SHP77 treated with DMSO at 0.1 percent for 48 hours (cell line): ENCODE measurements around the gene SLC39A7.

Source experiments
- DNase-seq: peaks from one replicate; lab custom pipeline; 2025; lab: John Stamatoyannopoulos, UW

SLC39A7 gene, protein sequence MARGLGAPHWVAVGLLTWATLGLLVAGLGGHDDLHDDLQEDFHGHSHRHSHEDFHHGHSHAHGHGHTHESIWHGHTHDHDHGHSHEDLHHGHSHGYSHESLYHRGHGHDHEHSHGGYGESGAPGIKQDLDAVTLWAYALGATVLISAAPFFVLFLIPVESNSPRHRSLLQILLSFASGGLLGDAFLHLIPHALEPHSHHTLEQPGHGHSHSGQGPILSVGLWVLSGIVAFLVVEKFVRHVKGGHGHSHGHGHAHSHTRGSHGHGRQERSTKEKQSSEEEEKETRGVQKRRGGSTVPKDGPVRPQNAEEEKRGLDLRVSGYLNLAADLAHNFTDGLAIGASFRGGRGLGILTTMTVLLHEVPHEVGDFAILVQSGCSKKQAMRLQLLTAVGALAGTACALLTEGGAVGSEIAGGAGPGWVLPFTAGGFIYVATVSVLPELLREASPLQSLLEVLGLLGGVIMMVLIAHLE

DNA sequence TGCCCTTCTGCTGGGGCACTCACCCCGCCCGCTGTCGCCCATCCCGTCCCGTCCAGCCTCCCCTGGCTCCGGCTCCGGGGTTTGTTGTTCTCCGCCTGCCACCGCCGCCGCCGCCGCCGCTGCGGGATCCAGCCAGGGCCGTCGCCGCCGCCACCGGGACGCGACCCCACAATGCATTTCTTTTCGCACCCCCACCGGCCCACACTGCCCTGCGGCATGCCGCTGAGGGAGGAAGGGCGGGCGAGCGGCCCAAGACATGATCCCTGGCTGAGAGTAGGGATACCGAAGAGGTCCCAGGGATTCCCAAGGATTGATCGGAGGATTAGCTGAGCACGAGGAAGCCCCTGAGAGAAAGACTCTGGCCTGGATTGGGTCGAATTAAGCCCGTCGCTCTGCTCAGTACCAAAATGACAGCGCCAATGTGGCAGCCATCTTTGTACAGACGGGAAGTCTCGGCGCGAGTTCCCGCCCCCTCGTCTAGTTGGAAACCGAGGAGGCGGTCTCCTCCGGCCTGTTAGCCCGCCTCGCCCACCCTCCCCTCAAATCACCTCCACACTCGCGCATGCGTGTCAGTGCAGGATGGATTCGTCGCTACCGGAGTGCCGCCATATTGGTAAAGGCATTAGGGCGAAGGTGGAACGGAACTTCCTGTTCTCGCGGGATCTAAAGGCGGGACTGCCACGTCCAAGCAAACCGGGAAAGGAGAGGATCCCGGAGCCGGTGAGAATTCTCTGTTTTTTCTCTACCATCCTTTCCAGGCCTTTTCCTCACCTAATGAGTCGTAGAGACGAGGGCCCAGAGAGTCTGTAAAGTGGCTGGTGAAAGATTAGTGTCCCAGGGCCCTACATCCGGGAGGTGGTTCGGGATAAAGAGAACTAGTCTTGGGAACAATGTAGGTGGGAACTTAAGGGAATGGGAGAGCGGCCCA, at the start of gene SLC39A7, which contains the start of gene RXRB:
Gene SLC39A7 (plus strand): TSS at position 649 of the 928 bp plus-strand sequence. CDS start 379 bp downstream, outside the sequence.
Gene RXRB (minus strand): TSS at position 447 of the 928 bp plus-strand sequence. CDS start 189 bp downstream, at position 258.
- peak; percentile 90 for DNase-seq

DNA sequence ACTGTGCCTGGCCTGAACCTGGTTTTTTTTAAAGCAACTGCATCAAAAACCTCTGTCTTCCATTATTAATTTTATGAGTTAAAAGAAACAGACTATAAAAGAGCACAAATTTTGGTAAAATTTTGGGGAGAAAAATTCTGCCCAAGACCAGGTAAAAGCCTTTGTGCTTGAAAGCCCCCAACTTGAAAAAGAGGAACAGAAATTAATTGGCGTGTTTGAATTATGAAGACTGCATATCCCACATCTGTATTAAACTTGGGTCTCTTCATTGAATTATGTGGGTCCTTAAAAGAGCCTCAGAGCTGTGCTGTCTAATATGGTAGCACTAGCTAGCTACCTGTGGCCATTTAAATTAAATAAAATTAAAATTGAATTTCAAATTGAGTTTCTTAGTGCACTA, 49.6 kb upstream of the SLC39A7 start:
- DNase-seq = no peak

DNA sequence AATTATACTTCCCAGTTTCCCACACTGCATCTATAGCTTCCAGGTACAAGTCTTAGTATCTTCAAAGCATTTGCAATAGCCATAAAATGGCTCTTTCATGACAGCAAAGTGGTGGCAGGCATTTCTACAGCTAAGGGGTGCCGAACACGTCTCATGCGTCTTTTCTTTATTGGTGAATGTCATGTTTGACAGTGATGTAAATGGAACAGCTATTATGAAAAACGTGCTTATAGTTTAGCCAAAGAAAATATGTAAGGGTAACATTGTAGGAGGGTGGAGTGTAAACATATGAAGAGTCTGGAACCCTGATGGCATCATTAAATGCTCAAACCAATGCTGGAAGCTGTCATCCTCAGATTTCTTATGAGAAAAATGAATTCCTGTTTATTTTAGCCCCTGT, 46.3 kb upstream of the SLC39A7 start:
- no peak for DNase-seq

DNA sequence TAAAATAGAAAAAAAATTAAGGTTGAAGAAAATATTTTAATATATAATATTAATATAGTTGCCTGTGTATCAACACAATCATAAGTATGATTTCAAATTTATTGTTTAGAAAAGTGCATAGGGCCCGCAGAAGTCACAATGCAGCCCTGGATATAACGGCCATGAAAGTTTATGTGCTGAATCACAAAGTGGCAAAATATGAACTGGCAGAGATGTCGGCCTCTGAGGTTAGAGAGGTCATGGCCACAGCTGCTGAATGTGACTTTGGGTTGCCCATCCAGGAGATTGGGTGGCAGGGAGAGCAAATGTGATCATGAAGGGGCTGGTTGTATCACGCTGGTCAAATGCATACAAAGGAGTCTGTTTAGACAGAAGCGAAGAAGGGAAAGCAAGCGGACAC, 44.1 kb upstream of the SLC39A7 start:
- no peak for DNase-seq

DNA sequence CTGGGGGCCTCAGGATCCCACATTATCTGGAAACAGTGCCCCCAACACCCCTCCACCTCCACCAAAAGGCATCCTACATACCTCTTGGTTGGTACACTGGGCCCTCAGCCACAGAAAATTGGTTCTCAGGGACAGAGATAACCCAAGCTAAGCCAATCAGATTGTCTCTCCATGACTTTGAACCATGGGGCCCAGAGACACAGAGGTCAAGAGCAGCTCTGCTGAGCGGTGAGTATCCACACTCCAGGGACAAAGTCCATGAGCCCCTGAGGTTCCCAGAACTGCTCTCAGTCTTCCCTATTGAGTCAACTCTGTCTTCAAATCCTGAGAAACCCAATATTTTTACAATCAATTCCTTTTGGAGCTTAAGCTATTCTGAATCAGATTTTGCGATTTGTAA, 43.7 kb upstream of the SLC39A7 start:
- DNase-seq = no peak

DNA sequence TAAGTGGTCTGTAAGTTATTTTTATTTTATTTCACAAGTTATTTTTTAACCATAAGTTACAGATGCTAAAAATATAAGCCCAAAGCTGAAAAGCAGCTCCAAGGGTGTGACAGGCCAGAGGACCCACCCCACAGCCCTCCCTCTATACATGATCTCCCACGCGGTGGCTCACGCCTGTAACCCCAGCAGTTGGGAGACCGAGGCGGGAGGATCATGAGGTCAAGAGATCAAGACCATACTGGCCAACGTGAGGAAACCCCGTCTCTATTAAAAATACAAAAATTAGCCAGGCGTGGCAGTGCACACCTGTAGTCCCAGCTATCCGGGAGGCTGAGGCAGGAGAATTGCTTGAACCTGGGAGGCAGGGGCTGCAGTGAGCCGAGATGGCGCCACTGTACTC, 40.6 kb upstream of the SLC39A7 start:
- DNase-seq = no peak

DNA sequence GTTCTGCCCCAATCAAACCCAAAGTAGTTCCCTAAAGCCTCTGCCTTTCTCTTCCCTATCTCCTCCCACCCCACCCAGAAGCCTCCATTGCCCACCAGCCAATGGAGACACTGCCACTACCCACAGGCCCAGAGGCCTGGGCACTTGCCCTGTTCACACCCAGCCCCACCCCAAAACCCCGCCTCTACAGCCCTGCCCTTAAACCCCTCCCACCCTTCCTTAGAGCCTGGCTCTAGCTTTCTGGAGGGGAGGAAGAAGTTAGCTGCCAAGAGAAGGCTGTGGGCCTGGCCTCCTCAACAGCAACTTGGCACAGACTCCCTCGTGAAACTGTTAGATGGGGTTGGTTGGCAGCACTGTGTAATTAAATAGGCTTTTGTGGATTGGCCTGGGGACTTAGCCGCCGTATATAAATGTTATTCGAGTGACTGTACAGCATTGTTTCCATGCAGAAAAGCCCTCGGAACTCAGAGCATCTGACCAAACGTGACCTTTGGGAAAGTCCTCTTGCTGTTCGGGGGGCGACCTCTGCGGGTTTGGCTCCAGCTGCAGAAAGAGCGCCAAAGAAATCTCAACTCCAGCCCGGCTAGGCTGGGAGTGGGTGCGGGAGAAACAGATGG, 39.8 kb upstream of the SLC39A7 start:
- no peak for DNase-seq

DNA sequence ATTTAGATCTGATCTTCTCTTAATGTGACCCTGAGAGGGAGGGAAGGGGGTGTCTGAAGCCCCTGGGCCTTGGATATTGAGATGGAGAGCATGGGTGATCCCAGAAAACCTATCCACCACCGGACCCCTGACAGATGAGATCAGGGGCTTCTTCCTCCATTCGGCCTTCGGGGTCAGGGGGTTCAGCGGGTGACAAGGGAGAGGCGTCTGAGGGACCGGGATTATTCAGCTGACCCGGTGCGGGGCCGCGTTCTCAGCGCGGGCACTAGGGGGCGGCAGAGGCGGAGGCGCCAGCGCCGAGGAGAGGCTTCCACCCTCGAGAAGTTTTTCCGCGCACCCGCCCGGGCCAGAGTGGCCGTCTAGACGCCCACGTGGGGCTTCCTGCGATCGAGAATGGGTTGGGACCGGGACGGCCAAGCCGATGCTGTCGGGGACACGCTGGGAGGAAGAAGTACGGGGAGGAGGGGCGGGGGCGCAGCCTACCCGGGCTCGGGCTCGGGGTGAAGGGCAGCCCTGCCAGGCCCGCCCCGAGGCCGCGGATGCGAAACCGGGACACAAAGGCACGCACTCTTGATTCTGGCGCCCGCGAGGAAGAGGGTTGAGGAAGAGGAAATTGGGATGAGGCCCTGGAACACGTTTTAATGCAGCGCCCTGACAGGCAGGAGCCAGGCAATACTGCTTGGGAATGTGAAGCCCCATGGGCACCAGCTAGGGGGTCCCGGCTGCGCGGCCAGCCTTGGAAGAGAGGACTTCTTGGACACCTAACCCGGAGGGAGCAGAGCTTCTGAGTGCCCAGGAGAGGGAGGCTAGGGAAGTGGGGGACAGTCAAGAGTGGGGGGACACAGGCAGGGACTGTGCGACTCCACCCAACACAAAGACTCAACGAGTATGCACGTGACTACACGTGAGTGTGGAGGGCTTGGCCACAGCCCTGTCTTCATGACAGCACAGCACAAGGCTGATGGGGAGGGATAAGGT, 39.0 kb upstream of the SLC39A7 start:
- DNase-seq = no peak

DNA sequence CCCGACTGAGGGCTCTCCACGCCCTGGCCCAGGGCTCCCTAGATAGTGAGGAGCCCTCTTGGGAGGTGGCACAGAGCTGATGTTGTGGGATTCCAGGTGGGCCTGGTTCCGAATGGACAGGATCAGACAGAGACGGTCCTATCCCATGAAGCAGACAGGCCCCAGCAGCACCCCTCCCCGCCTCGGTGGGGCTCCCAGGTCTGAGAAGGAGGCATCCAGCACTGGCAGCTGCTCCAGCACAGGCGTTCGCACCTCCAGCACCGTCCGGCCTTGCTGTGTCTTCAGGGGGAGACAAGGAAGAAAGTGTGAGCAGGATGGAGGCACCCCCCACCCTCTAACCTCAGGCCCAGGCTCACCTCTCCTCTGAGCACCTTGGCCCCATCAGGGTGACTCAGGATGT, 37.1 kb upstream of the SLC39A7 start:
- no peak for DNase-seq

DNA sequence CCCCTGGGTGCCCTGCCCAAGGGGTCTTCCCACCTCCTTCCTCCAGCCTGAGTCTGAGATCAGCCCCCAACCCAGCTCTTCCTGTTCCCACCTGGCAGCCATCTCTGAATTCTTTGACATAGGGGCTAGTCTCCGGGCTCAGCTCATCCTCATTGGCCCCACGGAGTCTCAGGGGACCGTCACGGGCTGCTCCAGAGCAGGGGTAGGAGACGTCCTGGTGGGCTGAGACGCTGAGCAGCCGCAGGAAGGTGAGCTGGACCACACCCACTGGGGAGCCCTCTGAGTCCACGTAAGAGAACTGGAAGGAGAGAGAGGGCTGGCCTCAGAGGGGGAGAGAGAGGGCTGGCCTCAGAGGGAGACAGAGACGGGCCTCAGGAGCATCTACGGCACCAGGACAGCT, 36.5 kb upstream of the SLC39A7 start:
- DNase-seq = no peak

DNA sequence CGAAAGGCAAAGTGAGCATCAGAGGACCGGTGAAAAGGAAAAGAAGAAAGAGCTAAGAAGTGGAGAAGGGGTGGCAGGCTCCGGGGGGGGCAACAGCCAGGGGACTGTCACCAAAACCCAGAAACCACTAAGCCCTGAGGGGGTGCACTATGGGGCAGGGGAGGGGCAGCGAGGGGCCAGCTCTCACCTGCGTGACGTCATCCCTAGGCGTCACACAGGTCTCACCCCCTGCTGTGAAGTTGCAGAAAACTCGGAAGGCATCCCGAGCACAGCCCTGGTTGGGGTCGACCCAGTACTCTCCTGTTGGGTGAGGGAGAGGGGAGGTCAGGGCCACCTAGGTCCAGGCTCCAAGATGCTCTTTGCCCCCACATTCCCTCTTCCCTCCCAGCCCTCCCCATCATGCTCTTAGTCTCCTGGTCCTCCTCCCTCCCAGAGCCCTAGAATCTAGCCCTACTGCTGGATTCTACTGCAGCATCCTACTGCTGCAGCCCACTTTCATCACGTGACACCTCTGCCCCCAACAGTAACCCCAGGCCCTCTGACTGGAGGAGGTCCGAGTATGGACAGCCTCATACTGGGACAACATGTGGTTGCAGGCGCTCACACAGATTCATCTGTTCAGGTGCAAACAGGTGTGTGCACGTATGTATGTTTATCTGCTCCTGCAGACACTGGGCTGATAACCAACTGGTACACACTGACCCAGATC, 35.8 kb upstream of the SLC39A7 start:
- no peak for DNase-seq

DNA sequence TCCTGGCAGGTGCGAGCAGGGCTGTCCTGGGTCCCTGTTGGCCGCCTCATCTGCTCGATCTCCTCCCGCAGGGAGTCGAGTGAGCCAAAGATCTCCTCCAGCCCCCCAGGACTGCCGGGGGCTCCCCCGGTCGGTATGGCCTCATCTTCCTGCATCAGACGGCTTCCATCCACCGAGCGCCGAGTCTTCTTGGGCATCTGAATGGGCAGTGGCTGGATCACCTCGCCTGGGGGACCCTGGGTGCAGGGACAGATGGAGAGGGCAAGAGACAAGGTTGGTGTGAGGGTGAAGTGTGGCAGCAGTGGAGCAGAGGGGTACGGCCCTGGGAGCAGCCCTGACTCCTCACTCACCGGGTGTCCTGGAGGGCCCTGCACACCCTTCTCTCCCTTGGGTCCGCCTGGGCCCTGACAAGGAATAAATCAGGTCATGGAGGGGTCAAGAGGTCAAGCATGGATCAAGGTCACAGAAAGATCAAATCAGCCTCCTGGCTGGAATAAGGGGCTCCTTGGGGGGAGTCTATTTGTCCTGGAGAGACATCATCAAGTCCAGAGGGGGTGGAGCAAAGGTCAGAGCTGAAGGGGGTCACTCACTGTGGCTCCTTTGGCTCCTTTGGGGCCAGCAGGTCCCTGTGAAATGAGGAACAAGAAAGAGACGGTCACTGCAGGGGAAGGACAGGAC, 34.9 kb upstream of the SLC39A7 start:
- DNase-seq = no peak

DNA sequence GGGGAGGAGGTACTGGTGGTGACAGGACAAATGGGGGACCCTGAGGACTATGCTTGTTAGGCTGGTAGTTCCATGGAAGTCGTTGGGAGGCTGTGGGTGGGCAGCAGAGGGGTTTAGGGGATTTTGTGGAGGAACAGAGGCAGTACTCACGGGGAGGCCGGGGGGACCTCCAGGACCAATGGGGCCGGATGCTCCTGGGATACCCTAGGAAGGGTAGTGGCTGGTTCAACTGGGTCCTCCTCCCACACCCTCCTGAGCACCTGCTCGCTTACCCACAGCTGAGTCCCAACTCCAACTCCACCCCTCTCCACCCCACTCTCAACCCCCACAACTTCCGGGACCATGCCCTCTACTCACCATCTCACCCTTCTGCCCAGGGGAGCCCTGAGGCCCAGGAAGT, 34.3 kb upstream of the SLC39A7 start:
- no peak for DNase-seq

DNA sequence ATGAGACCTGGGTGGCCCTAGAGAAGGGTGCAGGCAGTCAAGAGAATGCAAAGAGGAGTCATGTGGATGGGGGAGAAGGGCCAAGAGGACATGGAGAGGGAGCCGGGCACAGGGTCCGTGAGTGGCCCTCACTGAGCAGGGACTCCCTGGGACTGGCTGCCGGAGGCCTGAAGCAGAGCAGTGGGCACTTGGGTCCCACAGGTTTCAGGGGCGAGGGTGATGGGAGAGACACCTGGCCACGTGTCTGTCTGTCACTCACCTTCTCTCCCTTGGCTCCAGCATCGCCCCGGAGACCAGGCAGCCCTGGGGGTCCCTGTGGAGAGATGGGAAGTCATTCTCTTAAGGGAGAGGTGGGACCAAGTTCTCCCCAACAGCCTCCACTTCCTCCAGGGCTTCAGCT, 33.9 kb upstream of the SLC39A7 start:
- DNase-seq = no peak

DNA sequence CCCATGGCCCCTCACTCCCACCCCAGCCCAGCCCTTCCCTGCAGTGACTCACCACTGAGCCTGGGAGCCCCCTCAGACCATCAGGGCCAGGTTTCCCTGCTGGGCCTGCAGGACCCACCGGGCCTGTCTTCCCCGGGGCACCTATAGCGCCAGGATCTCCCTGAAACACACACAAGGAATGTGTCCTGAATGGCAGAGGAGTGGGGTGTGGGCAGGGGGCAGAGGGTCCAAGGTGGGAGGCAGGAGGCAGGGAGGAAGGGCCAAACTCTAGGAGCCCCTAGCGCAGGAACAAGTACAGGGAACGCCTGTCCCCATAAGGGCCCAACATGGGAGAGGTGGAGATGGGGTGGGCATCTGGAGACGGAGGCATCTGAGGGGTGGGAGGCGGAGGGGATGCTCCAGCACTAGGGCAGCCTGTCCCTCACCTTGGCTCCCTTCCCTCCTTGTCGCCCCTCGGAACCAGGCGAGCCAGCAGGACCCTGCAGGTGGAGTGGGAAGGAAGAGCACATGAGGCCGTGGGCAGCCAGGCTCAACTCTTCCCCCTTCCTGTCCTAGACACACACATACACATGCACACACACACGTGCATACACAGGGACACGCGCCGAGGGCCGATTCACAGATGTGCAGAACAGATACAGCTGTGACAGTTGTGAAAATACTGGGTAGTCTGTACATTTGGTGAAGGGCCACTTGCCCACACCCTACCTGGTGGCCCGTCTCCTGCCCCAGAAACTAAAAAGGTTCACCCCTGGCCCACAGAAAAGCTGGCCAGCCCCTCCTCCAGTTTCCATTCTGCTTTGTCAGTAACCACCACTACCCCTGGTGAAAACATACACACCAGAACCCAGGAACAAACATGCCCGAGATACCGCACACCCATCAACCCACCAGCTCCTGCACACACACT, 33.0 kb upstream of the SLC39A7 start:
- no peak for DNase-seq

DNA sequence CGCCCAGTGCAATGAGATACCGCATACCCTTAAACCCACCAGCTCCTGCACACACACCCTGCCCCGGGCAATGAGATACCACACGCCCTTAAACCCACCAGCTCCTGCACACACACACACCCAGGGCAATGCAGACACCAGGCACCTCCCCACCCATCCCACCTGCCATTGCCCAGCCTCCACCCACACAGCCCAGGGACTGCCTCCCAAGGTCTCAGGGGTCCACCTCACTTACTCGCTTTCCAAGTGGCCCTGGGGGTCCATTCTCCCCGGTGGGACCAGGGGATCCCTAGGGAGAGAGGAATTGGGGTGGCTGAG, 32.4 kb upstream of the SLC39A7 start:
- no peak for DNase-seq

DNA sequence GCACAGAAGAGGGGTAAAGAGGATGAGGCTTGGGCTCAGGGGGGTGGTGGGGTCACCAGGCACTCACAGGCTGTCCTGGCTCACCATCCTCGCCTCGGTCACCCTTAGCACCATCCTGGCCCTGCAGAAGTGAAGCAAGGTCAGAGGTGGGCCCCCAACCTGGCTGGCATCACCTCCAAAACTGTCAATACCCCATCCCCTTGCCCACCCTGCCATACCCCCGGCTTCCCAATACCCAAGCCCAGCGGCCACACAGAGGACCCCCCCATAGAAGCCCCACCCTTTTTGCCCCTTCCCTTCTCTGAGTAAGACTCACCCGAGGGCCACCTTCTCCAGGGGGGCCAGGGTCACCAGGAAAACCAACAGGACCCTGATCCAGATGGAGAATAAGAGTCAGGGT, 32.0 kb upstream of the SLC39A7 start:
- no peak for DNase-seq

DNA sequence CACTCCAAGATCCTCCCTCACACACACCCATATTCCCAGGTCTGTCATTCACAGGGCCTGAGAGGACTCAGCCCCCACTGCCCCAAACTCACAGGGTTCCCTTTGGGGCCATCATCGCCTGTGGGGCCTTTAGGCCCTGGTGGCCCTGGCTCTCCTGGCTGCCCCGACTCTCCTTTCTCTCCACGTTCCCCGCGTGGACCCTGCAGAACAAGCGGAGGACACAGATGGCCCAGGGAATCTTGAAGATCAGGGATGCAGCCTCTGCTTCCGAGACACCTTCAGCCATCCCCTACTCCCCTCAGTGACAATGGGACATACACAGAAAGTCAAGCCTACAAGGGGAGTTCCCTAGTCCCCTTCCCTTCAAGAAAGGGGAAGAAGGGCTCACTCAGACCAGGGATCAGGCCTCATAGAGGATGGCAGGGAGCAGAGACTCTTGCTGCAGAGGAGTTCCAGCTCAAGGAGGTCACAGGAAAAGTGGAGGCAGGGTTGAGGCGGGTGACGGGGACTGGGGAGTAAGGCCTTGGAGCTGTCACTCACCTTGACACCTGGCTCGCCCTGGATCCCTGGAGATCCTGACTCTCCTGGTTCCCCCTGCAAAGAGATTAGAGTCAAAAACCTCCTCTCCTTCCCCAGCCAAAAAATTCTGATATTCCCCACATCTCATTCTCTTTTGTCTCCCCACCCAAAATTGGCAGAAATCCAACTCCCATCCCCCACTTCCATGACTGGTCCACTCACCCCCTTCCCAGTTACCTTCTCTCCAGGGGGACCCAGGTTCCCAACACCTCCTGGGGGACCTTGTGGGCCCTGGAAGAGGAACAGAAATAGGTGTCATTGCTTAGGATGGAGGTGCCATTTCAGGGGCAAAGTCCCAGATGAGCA, 31.1 kb upstream of the SLC39A7 start:
- no peak for DNase-seq
